GM19238 (cell line): ENCODE measurements around the gene RAB9B.

ENCODE experiments used
- DNase-seq: peaks from one replicate; pipeline ENCODE4 v3.0.0; 2011; ENCODE audit warnings: low spot score; ENCODE audit not compliant: insufficient read length

Gene RAB9B

GRCh38 chrX:103773445-103773844 is 58.6 kb downstream of the RAB9B start:
- no peak for DNase-seq
